ENCODE data around the gene L2HGDH.

DNA sequence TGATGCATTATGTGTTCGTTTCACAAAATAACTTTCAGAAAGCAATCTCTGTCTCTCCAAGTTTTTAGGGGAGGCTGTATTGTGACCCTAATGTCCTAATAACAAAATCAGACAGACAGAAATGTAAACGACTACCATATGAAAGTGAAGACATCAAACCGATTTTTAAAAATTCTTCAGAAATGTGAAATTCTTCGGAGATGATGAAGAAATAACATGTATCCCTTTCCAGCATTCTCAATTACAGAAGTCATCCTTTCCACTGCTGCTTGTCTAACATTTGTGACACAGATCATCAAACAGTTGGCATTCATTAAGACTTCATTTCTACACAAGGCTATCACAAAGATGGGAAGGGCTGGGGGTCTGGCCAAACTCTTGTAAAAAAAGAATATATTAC is 41.1 kb upstream of the L2HGDH start:
- TF ChIP-seq, protein P1, sequence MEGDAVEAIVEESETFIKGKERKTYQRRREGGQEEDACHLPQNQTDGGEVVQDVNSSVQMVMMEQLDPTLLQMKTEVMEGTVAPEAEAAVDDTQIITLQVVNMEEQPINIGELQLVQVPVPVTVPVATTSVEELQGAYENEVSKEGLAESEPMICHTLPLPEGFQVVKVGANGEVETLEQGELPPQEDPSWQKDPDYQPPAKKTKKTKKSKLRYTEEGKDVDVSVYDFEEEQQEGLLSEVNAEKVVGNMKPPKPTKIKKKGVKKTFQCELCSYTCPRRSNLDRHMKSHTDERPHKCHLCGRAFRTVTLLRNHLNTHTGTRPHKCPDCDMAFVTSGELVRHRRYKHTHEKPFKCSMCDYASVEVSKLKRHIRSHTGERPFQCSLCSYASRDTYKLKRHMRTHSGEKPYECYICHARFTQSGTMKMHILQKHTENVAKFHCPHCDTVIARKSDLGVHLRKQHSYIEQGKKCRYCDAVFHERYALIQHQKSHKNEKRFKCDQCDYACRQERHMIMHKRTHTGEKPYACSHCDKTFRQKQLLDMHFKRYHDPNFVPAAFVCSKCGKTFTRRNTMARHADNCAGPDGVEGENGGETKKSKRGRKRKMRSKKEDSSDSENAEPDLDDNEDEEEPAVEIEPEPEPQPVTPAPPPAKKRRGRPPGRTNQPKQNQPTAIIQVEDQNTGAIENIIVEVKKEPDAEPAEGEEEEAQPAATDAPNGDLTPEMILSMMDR (IDR thresholded peaks at IDR 0.05) = no peak
- TF ChIP-seq POLR2A (IDR thresholded peaks at IDR 0.05) = no peak
